Parathyroid adenoma (tissue), 2 donors: ENCODE results near the gene TRABD2B.

Source experiments
- H2AFZ ChIP-seq: fragments of 300-600 bp; sonication (generic); one replicate; pipeline ENCODE4 v1.7.0; 2017; ENCODE audit warnings: antibody characterized with exemption, mild to moderate bottlenecking
- H3K27ac ChIP-seq: fragments of 300-600 bp; sonication (generic); one replicate; pipeline ENCODE4 v1.7.0; 2017
- H3K27me3 ChIP-seq: fragments of 300-600 bp; sonication (generic); one replicate; pipeline ENCODE4 v1.7.0; 2017; ENCODE audit warnings: low read length; ENCODE audit not compliant: control insufficient read depth, insufficient read depth
- H3K36me3 ChIP-seq: fragments of 300-600 bp; sonication (generic); one replicate; pipeline ENCODE4 v1.7.0; 2017; ENCODE audit warnings: low read length; ENCODE audit not compliant: control insufficient read depth, insufficient read depth
- H3K4me1 ChIP-seq: fragments of 300-600 bp; sonication (generic); one replicate; pipeline ENCODE4 v1.7.0; 2017; ENCODE audit warnings: control low read depth
- H3K4me2 ChIP-seq: fragments of 300-600 bp; sonication (generic); one replicate; pipeline ENCODE4 v1.7.0; 2017; ENCODE audit warnings: low read length
- H3K4me3 ChIP-seq: fragments of 300-600 bp; sonication (generic); one replicate; pipeline ENCODE4 v1.7.0; 2017; ENCODE audit warnings: low read depth, low read length
- H3K79me2 ChIP-seq: fragments of 300-600 bp; sonication (generic); one replicate; pipeline ENCODE4 v1.7.0; 2017; ENCODE audit warnings: control low read depth
- H3K9ac ChIP-seq: fragments of 300-600 bp; sonication (generic); one replicate; pipeline ENCODE4 v1.7.0; 2017; ENCODE audit warnings: mild to moderate bottlenecking
- H3K9me3 ChIP-seq: fragments of 300-600 bp; sonication (generic); one replicate; pipeline ENCODE4 v1.7.0; 2017; ENCODE audit warnings: low read length; ENCODE audit not compliant: control insufficient read depth
- TF ChIP-seq, protein P1 (sequence below): fragments of 300-600 bp; sonication (generic); IDR thresholded peaks from one replicate; pipeline ENCODE4 v1.7.0; 2017; ENCODE audit warnings: antibody characterized with exemption, mild to moderate bottlenecking
- donor health status: primary hyperparathyroidism.

The TRABD2B gene

DNA sequence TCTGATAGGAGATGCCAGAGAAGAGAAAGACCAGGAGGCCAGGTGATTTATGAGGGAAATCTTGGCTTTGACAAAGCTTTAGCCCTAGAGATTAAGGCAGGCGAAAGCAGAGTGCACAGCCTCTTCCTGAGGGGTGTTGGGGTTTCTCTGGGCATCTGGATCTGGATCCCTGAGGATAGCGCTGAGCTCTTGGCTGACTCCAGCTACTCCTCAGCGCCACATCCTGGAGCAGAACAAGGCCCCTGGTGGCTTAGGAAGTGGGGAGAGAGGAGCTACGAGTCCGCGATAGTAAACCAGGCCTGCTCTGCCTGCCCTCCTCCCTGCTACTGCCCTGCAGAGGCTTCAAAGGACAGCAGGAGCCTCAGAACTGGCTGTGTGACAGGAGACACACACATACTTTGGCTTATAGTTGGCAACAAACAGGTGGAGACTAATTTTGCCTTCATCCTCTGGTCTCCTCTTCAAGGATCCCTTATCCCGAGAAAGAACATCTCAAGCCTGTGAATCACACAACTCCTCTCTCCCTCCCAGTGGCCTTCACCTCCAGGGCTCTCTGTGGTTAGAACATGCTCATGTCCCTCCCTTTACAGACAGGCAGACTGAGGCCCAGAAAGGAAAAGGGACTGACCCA lies 66.9 kb downstream of the TRABD2B start:
- no peaks in the 10 kb centered on the region for H3K27me3 ChIP-seq
- no peak overlapping the region for H3K4me3 ChIP-seq
- no peaks in the 10 kb centered on the region for H3K9me3 ChIP-seq
- no peak overlapping the region for H3K9ac ChIP-seq
- H3K27ac ChIP-seq = no peak overlapping the region
- no peak overlapping the region for H2AFZ ChIP-seq
- H3K79me2 ChIP-seq = no peaks in the 10 kb centered on the region
- TF ChIP-seq, protein P1, sequence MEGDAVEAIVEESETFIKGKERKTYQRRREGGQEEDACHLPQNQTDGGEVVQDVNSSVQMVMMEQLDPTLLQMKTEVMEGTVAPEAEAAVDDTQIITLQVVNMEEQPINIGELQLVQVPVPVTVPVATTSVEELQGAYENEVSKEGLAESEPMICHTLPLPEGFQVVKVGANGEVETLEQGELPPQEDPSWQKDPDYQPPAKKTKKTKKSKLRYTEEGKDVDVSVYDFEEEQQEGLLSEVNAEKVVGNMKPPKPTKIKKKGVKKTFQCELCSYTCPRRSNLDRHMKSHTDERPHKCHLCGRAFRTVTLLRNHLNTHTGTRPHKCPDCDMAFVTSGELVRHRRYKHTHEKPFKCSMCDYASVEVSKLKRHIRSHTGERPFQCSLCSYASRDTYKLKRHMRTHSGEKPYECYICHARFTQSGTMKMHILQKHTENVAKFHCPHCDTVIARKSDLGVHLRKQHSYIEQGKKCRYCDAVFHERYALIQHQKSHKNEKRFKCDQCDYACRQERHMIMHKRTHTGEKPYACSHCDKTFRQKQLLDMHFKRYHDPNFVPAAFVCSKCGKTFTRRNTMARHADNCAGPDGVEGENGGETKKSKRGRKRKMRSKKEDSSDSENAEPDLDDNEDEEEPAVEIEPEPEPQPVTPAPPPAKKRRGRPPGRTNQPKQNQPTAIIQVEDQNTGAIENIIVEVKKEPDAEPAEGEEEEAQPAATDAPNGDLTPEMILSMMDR = no peak
- H3K36me3 ChIP-seq = no peaks in the 10 kb centered on the region
- no peak overlapping the region for H3K4me2 ChIP-seq
- no peaks in the 10 kb centered on the region for H3K4me1 ChIP-seq

DNA sequence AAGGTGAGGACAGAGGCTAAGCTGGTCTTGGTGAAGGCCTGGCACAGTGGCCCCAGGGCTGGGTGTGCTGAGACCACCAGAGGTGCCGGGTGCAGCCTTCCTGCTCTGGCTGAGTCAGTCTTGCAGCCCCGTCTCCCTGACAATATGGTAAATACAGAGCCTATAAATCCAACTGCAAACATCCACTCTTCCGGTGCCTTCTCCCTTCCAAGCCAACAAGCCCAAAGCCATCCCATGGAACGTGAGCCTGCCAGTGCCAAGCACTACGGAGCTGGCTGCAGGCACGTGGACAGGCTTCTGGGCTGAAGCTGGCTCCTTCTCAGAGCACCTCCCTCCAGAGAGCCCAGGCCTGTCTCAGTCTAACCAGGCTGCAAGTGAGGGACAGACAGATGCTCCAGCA lies 70.0 kb downstream of the TRABD2B start:
- Histone ChIP-seq H3K27ac (no peak overlapping the region), H2AFZ (no peak overlapping the region)

DNA sequence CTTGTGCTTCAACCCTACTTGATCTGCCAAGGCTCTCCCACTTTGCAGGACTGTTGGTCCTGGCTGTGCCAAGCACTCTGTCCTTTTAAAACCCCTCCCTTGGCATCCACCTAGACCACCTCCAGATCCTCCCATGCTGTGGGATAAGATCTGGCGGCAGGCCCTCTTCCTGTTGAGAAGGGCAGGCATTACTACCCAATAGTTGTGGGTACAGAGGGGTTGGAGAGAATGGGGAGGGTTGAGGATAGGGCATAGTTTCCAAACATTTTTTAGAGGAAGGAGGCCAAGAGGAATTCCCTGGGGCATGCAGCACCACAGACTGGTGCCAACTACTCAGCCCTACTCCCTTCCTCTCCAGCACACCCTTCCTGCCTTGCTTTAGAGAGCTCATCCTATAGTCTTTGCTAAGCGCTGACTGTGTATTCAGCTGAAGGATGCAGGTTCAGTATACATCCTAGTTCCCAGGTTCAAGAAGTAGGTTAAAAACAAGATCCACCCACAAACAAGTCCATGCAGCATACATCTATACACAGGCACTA lies 70.7 kb downstream of the TRABD2B start:
- Histone ChIP-seq H3K4me3 (no peak overlapping the region), H2AFZ (no peak overlapping the region), H3K79me2 (no peaks in the 10 kb centered on the region), H3K4me2 (no peak overlapping the region), H3K27ac (no peak overlapping the region), H3K36me3 (no peaks in the 10 kb centered on the region), H3K9ac (no peak overlapping the region), H3K4me1 (no peaks in the 10 kb centered on the region), H3K9me3 (no peaks in the 10 kb centered on the region), H3K27me3 (no peaks in the 10 kb centered on the region)
- TF ChIP-seq, protein P1 = no peak

More for the DNA sequence above, 70.0 kb downstream of the TRABD2B start:
- no peaks in the 10 kb centered on the region for H3K27me3 ChIP-seq
- TF ChIP-seq, protein P1 = no peak
- no peak overlapping the region for H3K9ac ChIP-seq
- H3K9me3 ChIP-seq = no peaks in the 10 kb centered on the region
- no peaks in the 10 kb centered on the region for H3K79me2 ChIP-seq
- H3K4me3 ChIP-seq = no peak overlapping the region
- H3K4me1 ChIP-seq = no peaks in the 10 kb centered on the region
- H3K36me3 ChIP-seq = no peaks in the 10 kb centered on the region
- no peak overlapping the region for H3K4me2 ChIP-seq

DNA sequence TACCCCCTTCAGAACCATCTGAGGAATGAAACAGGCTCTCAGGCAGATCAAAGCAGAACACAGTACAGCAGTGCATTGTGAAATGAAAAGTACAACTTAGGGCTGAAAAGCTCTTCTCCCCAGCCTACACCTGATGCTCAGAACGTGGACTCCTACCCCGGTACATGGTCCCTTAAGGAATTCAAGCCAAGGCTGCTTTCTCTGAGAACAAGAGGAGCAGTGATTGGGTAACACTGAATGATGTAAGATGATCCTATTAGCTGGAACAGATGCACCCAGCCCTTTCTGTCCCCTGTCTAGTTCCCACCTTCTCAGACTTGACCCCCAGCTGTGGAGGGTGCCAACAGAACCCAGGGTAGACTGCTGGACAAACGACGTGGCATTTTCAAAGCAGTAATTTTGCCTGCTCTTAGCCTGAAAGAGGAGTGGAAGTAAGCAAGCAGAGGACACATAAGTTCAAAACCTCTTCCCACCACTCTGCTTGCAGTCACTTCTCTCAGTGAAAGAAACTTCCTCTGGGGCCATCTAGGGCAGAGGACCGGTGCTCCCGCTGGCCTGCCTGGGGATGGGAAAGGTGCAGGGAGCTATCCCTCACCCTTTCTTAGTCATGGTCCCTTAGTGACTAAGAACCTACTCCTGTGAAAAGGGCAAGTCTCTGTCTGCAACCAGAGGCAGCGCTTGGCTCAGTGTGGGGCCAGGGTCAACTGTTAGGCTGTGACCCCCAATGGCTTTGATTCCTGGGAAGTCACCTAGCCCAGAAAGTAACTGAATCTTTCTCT lies 72.7 kb downstream of the TRABD2B start:
- TF ChIP-seq, protein P1 = no peak
- Histone ChIP-seq H3K36me3 (no peaks in the 10 kb centered on the region), H3K27ac (no peak overlapping the region)

More for the DNA sequence above, 72.7 kb downstream of the TRABD2B start:
- Histone ChIP-seq H3K27me3 (no peaks in the 10 kb centered on the region), H3K4me3 (no peak overlapping the region), H3K9me3 (no peaks in the 10 kb centered on the region), H3K9ac (no peak overlapping the region), H3K4me1 (no peaks in the 10 kb centered on the region), H2AFZ (no peak overlapping the region), H3K79me2 (no peaks in the 10 kb centered on the region), H3K4me2 (no peak overlapping the region)
